HG02588 (cell line): Measurements from ENCODE around the gene PRICKLE2.

Source experiments
- ATAC-seq: cut with Tn5 transposase; IDR thresholded peaks from one replicate; pipeline ENCODE4 v1.9.1; 2021; ENCODE audit warnings: mild to moderate bottlenecking, moderate library complexity; ENCODE audit not compliant: unreplicated experiment

Gene PRICKLE2

GRCh38 chr3:64190517-64191515 lies 34.5 kb downstream of the PRICKLE2 start:
- no peak for ATAC-seq

DNA sequence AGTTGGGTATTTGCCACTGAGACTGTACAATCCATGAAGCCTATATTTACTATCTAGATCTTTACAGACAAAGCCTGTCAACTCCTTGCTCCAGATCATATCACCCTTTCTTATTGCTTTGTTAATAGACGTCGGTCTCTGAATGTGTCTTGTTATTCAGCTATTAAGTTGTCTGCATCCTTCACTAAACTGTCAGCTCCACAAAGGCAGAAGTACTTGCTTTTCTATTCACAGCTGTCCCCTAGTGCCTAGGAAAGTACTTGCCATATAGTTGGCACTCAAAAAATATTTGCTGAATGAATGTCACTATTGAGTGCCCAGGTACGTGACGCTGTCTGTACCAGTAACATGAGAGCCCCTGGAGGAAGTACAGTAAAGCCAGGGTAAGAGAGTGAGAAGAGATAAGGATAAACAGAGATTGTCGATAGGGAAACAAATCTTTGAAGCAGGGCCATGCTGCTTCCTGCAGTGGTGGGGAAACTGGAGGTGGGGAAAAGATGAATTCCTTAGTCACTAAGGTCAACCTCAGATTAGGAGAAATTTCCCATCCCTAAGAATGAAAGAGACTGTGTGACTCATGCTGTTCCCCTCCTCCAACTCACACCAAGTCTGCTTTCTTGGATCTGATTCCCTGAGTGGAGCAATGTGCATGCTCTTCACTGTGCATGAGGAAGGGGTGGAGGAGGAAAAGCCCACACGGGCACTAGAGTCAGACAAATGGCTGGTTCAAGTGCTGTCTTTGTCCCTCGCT lies 36.3 kb downstream of the PRICKLE2 start:
- ATAC-seq: no peak

DNA sequence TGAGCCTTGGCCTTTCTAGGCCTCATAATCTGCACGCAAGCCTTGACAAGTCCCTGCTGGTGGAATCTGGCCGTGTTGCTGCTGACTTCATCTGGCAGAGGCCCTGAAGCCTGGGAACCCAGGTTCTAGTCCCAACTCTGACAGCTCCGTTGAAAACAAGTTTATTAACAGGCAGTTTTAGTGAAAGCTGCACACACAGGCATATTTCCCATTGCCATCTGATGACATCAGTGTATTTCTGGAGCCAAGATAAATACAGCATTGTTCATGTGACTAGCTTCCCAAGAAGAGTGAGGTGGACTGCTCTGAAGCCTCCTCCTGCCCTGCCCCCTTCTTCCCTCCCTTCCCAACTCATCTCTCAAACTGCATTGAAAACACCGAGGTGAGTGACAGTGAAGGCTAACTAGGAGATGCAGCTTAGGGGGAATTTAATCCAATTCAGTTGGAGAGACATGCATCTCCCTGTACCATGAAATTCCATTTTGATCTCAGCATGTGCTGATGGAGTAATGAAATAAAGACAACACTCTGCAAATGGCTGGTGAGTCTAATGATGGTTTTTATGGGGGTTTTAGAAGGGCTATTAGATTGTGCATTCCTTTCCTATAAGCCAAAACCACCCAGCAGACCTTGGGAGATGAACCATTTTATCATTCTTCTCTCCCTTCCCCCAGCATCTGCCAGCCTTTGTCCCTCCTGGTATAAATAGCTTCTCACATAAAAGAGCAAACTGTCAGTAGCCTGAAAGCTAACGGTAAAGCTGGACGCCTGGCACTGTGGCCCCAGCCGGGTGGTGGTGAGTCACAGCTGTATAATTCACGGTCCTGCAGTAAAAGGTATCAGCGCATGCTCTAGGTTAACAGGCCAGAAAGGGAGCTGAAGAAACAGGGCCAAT lies 38.0 kb downstream of the PRICKLE2 start:
- ATAC-seq: no peak

GRCh38 chr3:64186667-64187064 lies 38.6 kb downstream of the PRICKLE2 start:
- ATAC-seq: no peak

- no peak for ATAC-seq
Observed at GRCh38 chr3:64185436-64185835, 39.8 kb downstream of the PRICKLE2 start.

DNA sequence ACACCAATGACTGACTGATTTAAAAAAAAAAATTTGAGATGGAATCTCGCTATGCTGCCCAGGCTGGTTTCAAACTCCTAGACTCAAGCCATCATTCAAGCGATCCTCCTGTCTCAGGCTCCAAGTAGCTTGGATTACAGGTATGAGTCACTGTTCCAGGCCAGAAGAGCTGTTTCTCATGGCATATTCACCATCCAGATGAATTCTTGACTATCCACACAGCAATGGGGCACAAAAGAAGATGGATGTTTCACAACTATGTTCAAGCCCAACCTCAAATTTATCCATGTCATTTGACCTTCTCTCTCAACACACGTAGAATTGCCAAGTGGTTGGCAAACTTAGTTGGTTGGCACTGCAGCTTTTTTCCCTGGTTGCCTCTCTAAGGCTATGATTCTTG lies 40.6 kb downstream of the PRICKLE2 start:
- no peak for ATAC-seq

DNA sequence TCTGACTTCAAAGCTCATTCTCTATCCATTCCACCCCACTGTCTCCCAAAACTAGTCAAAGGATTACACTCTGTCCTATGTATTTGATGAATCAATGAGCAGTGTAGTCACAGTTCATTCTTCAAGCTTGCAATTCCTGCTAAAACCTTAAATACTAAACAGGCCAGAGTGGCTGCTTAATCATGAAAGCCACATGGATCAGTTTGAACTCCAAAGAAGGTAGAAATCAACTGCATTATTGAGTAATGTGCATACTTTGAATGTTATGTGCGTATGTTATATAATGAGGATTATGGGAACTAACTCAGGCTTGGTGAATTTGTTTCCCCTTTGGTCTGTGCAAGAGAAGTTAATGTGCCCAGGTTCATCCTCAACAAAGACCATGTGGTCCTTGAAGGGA lies 45.4 kb downstream of the PRICKLE2 start:
- no peak for ATAC-seq

GRCh38 chr3:64179249-64179648 lies 46.0 kb downstream of the PRICKLE2 start:
- ATAC-seq: no peak

DNA sequence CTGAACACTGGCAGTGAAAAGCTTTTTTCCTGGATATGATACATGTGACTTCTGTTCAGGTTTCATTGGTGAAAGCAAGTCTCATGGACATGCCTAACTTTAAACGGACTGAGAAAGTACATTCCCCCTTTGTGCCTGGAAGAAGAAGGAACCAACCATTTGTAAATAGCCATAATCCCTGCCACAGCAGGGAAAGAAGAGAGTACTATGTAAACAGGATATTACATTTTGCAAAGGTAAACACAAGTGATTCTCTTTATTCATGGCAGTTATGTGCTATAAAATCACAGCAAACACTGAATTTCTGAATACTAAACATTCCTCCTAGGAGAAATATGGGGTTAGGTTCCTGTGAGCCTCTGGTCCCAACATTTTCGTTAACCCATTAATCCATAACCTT lies 46.8 kb downstream of the PRICKLE2 start:
- ATAC-seq: no peak

GRCh38 chr3:64176461-64176996 lies 48.7 kb downstream of the PRICKLE2 start:
- ATAC-seq: no peak

DNA sequence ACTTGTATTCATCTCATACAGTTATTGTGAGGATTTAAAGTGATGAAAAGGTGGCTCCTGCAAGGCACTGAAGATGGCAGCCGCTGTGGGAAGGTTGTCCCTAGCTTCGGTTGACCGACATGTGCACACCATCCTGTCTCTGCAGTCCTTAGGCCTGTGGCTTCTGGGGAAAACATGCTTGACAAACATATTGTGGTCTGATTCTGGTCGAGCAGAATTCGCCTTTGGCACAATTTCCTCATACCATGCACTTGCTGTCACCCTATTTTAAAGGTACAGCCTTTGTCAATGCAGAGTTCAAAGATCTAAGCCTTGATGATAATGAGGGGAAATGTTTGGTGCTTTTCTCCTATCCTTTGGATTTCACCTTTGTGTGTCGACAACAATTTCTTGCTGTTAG lies 50.9 kb downstream of the PRICKLE2 start:
- ATAC-seq: no peak

GRCh38 chr3:64173563-64173962 lies 51.7 kb downstream of the PRICKLE2 start:
- no peak for ATAC-seq

- no peak for ATAC-seq
Observed at GRCh38 chr3:64170270-64170669, 55.0 kb downstream of the PRICKLE2 start.

DNA sequence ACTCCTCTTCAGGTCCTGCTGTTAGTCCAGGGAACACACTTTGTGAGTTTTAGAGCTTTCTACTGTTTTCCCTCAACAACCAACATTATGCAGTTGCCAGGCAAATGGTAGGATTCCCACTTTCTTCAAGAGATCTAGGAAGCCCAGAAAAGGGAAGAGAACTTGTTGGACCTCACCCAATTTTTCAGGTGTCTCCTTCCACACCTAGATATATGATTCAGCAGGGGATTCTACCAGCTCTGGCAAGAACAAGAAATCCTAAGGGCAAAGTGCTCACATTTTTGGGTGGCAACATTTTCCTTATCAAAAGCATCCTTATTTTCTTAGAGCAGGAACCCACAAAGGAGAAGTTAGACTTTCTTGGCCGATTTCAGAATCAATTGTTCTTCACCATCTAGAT lies 57.4 kb downstream of the PRICKLE2 start:
- no peak for ATAC-seq

- no peak for ATAC-seq
Observed at GRCh38 chr3:64167351-64167750, 57.9 kb downstream of the PRICKLE2 start.

DNA sequence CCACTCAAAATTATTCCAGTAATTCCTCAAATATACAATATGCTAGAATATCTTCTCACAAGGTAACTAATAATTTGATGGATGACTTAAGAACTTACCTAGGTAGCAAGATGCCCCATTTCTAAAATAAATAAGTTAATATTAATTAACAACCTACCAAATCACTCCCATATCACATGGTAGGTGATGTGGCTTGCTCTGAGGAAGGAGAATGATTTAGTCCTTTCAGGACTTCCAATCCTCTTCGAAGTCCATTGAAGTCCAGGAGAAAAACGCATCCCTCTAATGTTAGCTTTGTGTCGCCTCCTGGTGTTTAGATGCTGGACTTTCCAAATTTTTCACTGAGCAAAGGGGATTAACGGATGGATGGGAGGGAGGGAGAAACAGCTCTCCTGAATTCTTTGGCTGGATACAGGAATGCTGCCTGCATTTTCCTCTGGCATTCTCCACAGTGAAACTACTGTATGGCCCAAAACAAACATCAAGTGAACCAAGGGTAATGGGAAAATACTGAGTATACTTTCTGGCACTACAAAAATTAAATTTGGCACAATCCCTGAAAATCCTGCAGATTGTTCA lies 58.6 kb downstream of the PRICKLE2 start:
- no peak for ATAC-seq

- ATAC-seq: no peak
Observed at GRCh38 chr3:64164349-64164748, 60.9 kb downstream of the PRICKLE2 start.

DNA sequence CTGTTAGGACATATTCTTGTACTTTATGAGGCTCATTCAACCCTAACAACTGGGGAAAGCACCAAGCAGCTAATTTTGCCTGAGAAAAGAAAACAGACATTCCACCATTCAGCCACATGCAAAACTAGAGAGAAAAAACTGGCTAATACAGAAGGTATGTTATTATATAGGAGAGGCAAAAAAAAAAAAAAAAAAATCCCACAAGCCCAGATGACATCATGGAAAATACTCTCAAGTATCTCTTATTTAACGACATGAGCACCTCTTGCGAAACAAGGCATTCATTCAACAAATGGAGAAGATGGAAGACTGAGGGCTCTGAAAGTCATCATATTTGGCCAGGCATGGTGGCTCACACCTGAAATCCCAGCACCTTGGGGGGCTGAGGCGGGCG lies 61.5 kb downstream of the PRICKLE2 start:
- peak; percentile 62 for ATAC-seq

GRCh38 chr3:64163019-64163754 lies 62.1 kb downstream of the PRICKLE2 start:
- peak; percentile 43 for ATAC-seq
